K562 (cell line): ENCODE data around the gene ARFGEF3. TPM values are rescaled to one million over a fixed set of nuclear protein-coding genes. Genes with fewer than 3 reads are reported as not detected.

Experiments used
- ATAC-seq: fragments of 200-7000 bp; cut with Tn5 transposase; 3 replicates; pipeline ENCODE4 v1.9.1; 2020; ENCODE audit warnings: moderate library complexity
- BruUV-seq: library from RNA; stranded (reverse); fragments of 400-500 nt; replicated peaks from 2 replicates; lab custom pipeline; 2021; lab: Mats Ljungman, UMichigan
- CTCF ChIA-PET: fragments of 300-600 bp; formaldehyde crosslinking; extraction: SDS; loops from one replicate; lab custom pipeline; 2021; ENCODE audit warnings: low intra/inter-chr PET ratio; lab: Yijun Ruan, JAX
- POLR2A ChIA-PET: fragments of 300-600, 350-650 bp; sonication (Branson Sonifier 250); formaldehyde crosslinking; extraction: SDS; loops from one replicate; lab custom pipeline; 2021; ENCODE audit warnings: antibody characterized with exemption, inconsistent platforms; lab: Yijun Ruan, JAX
- DNase-seq, 4 experiments: peaks; one replicate each; pipeline versions ENCODE4 v3.0.0 to v3.0.0-alpha.2; 2011 to 2018; ENCODE audit warnings: low spot score in 3 of 4, mixed read lengths in 3 of 4; ENCODE audit errors: extremely low read depth in 1 of 4
- FAIRE-seq: peaks from 2 replicates; lab custom pipeline; 2011; peaks lifted over from hg19 to GRCh38; lab: Jason Lieb, UNC
- H2AFZ ChIP-seq: 2 replicates; pipeline ENCODE4 v1.6.0; 2011; ENCODE audit warnings: low read depth, low read length, control low read depth, inconsistent platforms
- H3K27ac ChIP-seq: fragments of 200-600 bp; 3 replicates; pipeline ENCODE4 v1.8.0; 2011; ENCODE audit warnings: low read depth, mild to moderate bottlenecking, control low read depth, inconsistent platforms, low read length, moderate library complexity, mixed read lengths; ENCODE audit errors: extremely low read depth
- H3K27me3 ChIP-seq, 2 experiments: fragments of 300-600 bp in 1 of 2; 2 replicates in 1 of 2; 3 replicates in 1 of 2; pipeline versions ENCODE4 v1.6.0 to v1.8.0; 2011; ENCODE audit warnings: inconsistent platforms in 2 of 2, low read length in 2 of 2, mild to moderate bottlenecking in 1 of 2, mixed read lengths in 1 of 2, moderate library complexity in 1 of 2; ENCODE audit not compliant: control insufficient read depth in 2 of 2, insufficient read depth in 2 of 2
- H3K36me3 ChIP-seq: fragments of 300-600 bp; 3 replicates; pipeline ENCODE4 v1.8.0; 2011; ENCODE audit warnings: mild to moderate bottlenecking, low read length, inconsistent platforms; ENCODE audit not compliant: control insufficient read depth, insufficient read depth
- H3K4me1 ChIP-seq, 2 experiments: fragments of 200-600 bp in 1 of 2; replicated peaks in 1 of 2; 2 replicates in 1 of 2; 3 replicates in 1 of 2; pipeline versions ENCODE4 v1.5.1 to v1.8.0; 2011; ENCODE audit warnings: inconsistent platforms in 2 of 2, low read length in 2 of 2, mild to moderate bottlenecking in 1 of 2, mixed read lengths in 1 of 2, moderate library complexity in 1 of 2; ENCODE audit not compliant: control insufficient read depth in 2 of 2, insufficient read depth in 2 of 2
- H3K4me2 ChIP-seq: 2 replicates; pipeline ENCODE4 v1.6.1; 2011; ENCODE audit warnings: low read length, control low read depth, inconsistent platforms, mixed read lengths; ENCODE audit not compliant: insufficient read depth
- H3K4me3 ChIP-seq: fragments of 200-600 bp; sonication (generic), shearing (Covaris generic); 2 replicates; pipeline ENCODE4 v1.5.1; 2016; ENCODE audit warnings: control low read depth, inconsistent platforms
- H3K79me2 ChIP-seq: fragments of 200-600 bp; 3 replicates; pipeline ENCODE4 v1.8.0; 2011; ENCODE audit warnings: low read length, inconsistent platforms; ENCODE audit not compliant: control insufficient read depth, insufficient read depth
- H3K9ac ChIP-seq, 2 experiments: 2 replicates each; pipeline versions ENCODE4 v1.6.0 to v1.6.1; 2011; ENCODE audit warnings: low read depth in 2 of 2, low read length in 2 of 2, control low read depth in 1 of 2, inconsistent platforms in 1 of 2, mild to moderate bottlenecking in 1 of 2, mixed read lengths in 1 of 2; ENCODE audit not compliant: insufficient read depth in 1 of 2
- H3K9me1 ChIP-seq: one replicate; pipeline ENCODE4 v1.6.0; 2011; ENCODE audit warnings: inconsistent platforms, mild to moderate bottlenecking, low read length, moderate library complexity; ENCODE audit not compliant: control insufficient read depth, insufficient read depth
- H3K9me3 ChIP-seq: replicated peaks from 2 replicates; pipeline ENCODE4 v1.5.1; 2011; ENCODE audit warnings: low read depth, low read length, inconsistent platforms; ENCODE audit not compliant: control insufficient read depth, insufficient read depth
- H4K20me1 ChIP-seq: replicated peaks from 2 replicates; pipeline ENCODE4 v1.6.1; 2011; ENCODE audit warnings: low read length, inconsistent platforms, mixed read lengths; ENCODE audit not compliant: control insufficient read depth, insufficient read depth
- BRCA1 ChIP-seq, 2 experiments: fragments of 450-650 bp in 1 of 2; sonication (generic) in 1 of 2; formaldehyde crosslinking in 1 of 2; IDR thresholded peaks; 2 replicates each; pipeline versions ENCODE4 v1.5.0 to v1.6.1; 2017 to 2020; ENCODE audit warnings: mild to moderate bottlenecking in 1 of 2, missing genetic modification reagents in 1 of 2
- HCFC1 ChIP-seq: IDR thresholded peaks from 2 replicates; pipeline ENCODE4 v1.6.1; 2012; ENCODE audit warnings: low read depth, low read length, improper control_type of control experiment
- HMGXB4 ChIP-seq: sonication (generic); formaldehyde crosslinking; IDR thresholded peaks from 2 replicates; pipeline ENCODE4 v1.8.1; 2023; ENCODE audit warnings: mild to moderate bottlenecking, missing genetic modification reagents
- ID3 ChIP-seq, 2 experiments: fragments of 250-450 bp in 1 of 2; fragments of 450-650 bp in 1 of 2; sonication (Bioruptor Pico) in 1 of 2; IDR thresholded peaks; 2 replicates each; pipeline versions ENCODE4 v1.6.1 to v1.8.0; 2016 to 2021; ENCODE audit warnings: mild to moderate bottlenecking in 2 of 2, moderate library complexity in 2 of 2, missing compliant biosample characterization in 1 of 2, missing genetic modification characterization in 1 of 2
- NCOA2 ChIP-seq, 2 experiments: fragments of 450-650 bp; IDR thresholded peaks; 2 replicates each; pipeline ENCODE4 v1.6.1; 2018; ENCODE audit warnings: mild to moderate bottlenecking in 2 of 2, moderate library complexity in 1 of 2; ENCODE audit not compliant: partially characterized antibody in 2 of 2
- NFATC3 ChIP-seq: fragments of 450-650 bp; IDR thresholded peaks from 2 replicates; pipeline ENCODE4 v1.6.1; 2017; ENCODE audit warnings: mild to moderate bottlenecking
- POLR3A ChIP-seq: IDR thresholded peaks from 2 replicates; pipeline ENCODE4 v1.6.1; 2011; ENCODE audit warnings: borderline replicate concordance, mild to moderate bottlenecking, moderate library complexity; ENCODE audit not compliant: insufficient read length, insufficient read depth; ENCODE audit errors: extremely low read depth
- STAT5B ChIP-seq: fragments of 250-450 bp; sonication (Bioruptor Pico); IDR thresholded peaks from 2 replicates; pipeline ENCODE4 v1.8.0; 2021; ENCODE audit warnings: mild to moderate bottlenecking, inconsistent platforms
- ZNF384 ChIP-seq: IDR thresholded peaks from 2 replicates; pipeline ENCODE4 v1.6.1; 2012; ENCODE audit warnings: low read depth, low read length, improper control_type of control experiment
- ZNF780A ChIP-seq: fragments of 250-450 bp; sonication (Bioruptor Pico); IDR thresholded peaks from 2 replicates; pipeline ENCODE4 v1.5.0; 2021; ENCODE audit warnings: mild to moderate bottlenecking
- WGBS: fragments of 100-300 bp; shearing (Covaris generic); methylation state at CpG from one replicate; pipeline ENCODE4 v1.1.6; 2016; ENCODE audit warnings: low coverage, mixed read lengths; ENCODE audit not compliant: insufficient coverage; ENCODE audit errors: missing lambda C conversion rate; 5-methylcytosine and 5-hydroxymethylcytosine counted together
- in situ Hi-C: fragments of 300-500 bp; cut with MboI; formaldehyde crosslinking; loops from 4 replicates; pipeline ENCODE4 v1.15.0; 2018; ENCODE audit warnings: inconsistent platforms, mixed read lengths
- intact Hi-C: fragments of 100-400 bp; cut with micrococcal nuclease; formaldehyde crosslinking; loops from 2 replicates; pipeline ENCODE4 v1.14.2; 2022
- polyA plus RNA-seq, 8 experiments: library from polyadenylated mRNA; depleted of rRNA in 4 of 8; stranded (reverse) in 5 of 8; unstranded in 3 of 8; fragments of >200 nt; fragmentation: Nextera tagmentation in 2 of 8; fragmentation: Illumina TruSeq in 1 of 8; extraction: Ambion mirVana in 2 of 8; extraction: Trizol in 1 of 8; gene quantifications; 2 replicates each; pipeline versions ENCODE4 v1.2.1 to v1.2.3, GENCODE V29; 2011 to 2014; ENCODE audit warnings: inconsistent platforms in 1 of 8, missing spikeins in 1 of 8
- total RNA-seq, 7 experiments: library from RNA; depleted of rRNA in 6 of 7; stranded (reverse); fragments of >200 nt in 6 of 7; fragmentation: Illumina TruSeq in 2 of 7; extraction: Trizol in 2 of 7; gene quantifications; 2 replicates each; pipeline versions ENCODE4 v1.2.1 to v1.2.3, GENCODE V29; 2011 to 2021; ENCODE audit warnings: low replicate concordance in 1 of 7

The ARFGEF3 gene
- total and polyA plus RNA-seq, 9 of the 15 experiments (the other 6 are each of a cell fraction or from before 2014, with no cell fraction given) = under 0.01 to 0.02 TPM; not detected in 7

GRCh38 chr6:138160329-138161087, 1.2 kb upstream of the ARFGEF3 start:
- no peak overlapping the region for H3K9ac ChIP-seq
- FAIRE-seq (no peak), ATAC-seq (no peak), DNase-seq (no peak)
- H2AFZ ChIP-seq = no peak overlapping the region
- H3K27me3 ChIP-seq = peaks cover 19 to 26% of the 10 kb centered on the region in 2 experiments
- H4K20me1 ChIP-seq = no peaks in the 10 kb centered on the region; the same call in 1 of the 2 replicates
- 0% methylated on average over 11 of the region's 11 CpGs for WGBS
- no peak overlapping the region for H3K4me2 ChIP-seq
- H3K79me2 ChIP-seq = no peaks in the 10 kb centered on the region
- H3K9me1 ChIP-seq = no peaks in the 10 kb centered on the region
- TF ChIP-seq POLR3A (no peak), HMGXB4 (CRISPR knock-in tag) (no peak), NFATC3 (no peak), STAT5B (CRISPR knock-in tag) (no peak), ZNF384 (no peak), HCFC1 (no peak), NCOA2 (IDR thresholded peaks at IDR 0.05; ENCODE audit: partially characterized antibody in 2 of 2) (no peak), ID3 (CRISPR knock-in tag; IDR thresholded peaks at IDR 0.05) (no peak), ID3 (tag; IDR thresholded peaks at IDR 0.05) (no peak), ZNF780A (no peak), BRCA1 (IDR thresholded peaks at IDR 0.05) (no peak), BRCA1 (CRISPR knock-in tag; IDR thresholded peaks at IDR 0.05) (no peak)
- no peaks in the 10 kb centered on the region for H3K9me3 ChIP-seq
- BruUV-seq = no TSS peak
- no peaks in the 10 kb centered on the region for H3K36me3 ChIP-seq
- CTCF ChIA-PET = interaction anchor here (0.7 kb wide), 1 partner anchor 32 kb away, joined by 7 read pairs; no protein-coding TSS in a partner anchor
- H3K4me3 ChIP-seq = no peak overlapping the region
- intact Hi-C loops (no loop called here), in situ Hi-C loops (no loop called here)
- H3K4me1 ChIP-seq = peaks cover 0 to 12% of the 10 kb centered on the region in 2 experiments; a peak in 2 of 5 replicates
- no peak overlapping the region for H3K27ac ChIP-seq
- POLR2A ChIA-PET = no interaction called here
